AG09309 (cell line): ENCODE data around the gene ZNF726.
"Not testable (repeated sequence)": the region's sequence is repeated elsewhere in the genome, so short reads cannot be mapped to it uniquely, and the experiment has no call there.

ENCODE experiments used
- DNase-seq: peaks from one replicate; pipeline ENCODE4 v3.0.0-alpha.2; 2010; ENCODE audit warnings: low read depth
- H3K4me3 ChIP-seq: 2 replicates; pipeline ENCODE4 v1.5.1; 2011; ENCODE audit warnings: mild to moderate bottlenecking, low read depth, low read length, moderate library complexity; ENCODE audit not compliant: control insufficient read depth
- CTCF ChIP-seq: IDR thresholded peaks from 2 replicates; pipeline ENCODE4 v1.5.1; 2011; ENCODE audit warnings: mild to moderate bottlenecking, low read depth, low read length, inconsistent platforms; ENCODE audit not compliant: insufficient read depth, control insufficient read depth; ENCODE audit errors: missing control alignments

The ZNF726 gene

GRCh38 chr19:23884363-23884762 lies 30.3 kb upstream of the ZNF726 start:
- no peak for TF ChIP-seq CTCF
- no peak overlapping the region for H3K4me3 ChIP-seq
- no peak for DNase-seq

DNA sequence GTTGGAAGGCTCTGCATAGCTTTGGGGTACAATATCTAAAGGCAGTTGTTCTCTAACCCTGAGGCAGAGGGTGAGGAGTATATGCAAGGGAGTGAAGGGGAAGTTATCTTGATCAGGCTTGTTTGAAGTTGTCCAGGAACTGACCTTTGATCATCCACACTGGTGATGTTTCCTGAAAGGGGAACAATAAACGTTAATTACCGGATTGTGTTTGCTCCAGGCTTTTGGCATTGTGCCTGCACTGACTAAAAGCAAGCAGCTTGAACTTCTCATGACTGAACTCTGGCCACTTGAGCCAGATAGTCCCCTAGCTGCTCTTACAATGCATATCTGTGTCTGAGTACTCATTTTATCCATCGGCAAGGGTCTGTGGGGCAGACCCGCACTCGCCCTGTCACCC lies 27.0 kb upstream of the ZNF726 start:
- DNase-seq, result no peak
- no peak overlapping the region for H3K4me3 ChIP-seq
- no peak for TF ChIP-seq CTCF

- DNase-seq, H3K4me3 ChIP-seq: not testable (repeated sequence)
Measured at GRCh38 chr19:23896096-23896495, 18.6 kb upstream of the ZNF726 start.

DNA sequence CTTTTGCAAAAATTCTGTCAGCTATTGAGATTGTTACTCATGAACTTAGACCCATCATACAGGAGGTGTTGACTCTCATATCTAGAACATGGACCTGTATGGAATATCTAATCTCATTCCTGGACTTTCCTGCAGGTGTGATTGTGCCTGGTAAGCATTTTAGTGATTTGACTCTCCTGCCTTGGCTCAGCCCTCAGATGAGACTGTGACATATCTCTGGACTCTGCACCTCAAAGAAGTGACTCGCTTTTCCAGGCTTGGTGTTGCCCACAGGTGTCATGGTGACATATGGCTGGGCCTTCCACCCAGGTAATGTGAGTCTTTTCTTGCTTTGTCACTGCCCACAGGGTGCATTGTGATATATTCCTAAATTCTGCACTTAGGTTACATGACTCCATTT lies 17.8 kb upstream of the ZNF726 start:
- TF ChIP-seq CTCF, result no peak
- DNase-seq, result no peak

DNA sequence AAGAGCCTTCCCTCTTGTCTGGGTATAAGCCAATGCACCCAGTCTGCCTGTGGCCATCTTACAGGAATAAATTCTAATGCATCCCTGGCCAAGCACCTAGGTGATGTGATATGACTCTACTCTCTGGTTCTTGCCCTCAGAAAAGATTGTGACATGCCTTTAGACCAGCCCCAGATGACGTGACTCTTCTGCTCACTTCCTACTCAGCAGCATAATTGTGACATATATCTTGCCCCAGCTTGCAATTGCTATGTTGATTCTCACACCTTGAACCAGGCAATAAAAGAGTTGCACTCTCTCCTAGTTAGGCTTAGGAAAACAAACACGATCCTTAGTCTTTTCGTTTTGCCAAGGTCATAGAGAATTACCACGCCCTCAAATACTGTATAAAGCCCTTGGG lies 13.3 kb upstream of the ZNF726 start:
- no peak for TF ChIP-seq CTCF
- H3K4me3 ChIP-seq, result no peak overlapping the region
- no peak for DNase-seq

More for the DNA sequence above, 17.8 kb upstream of the ZNF726 start:
- no peak overlapping the region for H3K4me3 ChIP-seq

DNA sequence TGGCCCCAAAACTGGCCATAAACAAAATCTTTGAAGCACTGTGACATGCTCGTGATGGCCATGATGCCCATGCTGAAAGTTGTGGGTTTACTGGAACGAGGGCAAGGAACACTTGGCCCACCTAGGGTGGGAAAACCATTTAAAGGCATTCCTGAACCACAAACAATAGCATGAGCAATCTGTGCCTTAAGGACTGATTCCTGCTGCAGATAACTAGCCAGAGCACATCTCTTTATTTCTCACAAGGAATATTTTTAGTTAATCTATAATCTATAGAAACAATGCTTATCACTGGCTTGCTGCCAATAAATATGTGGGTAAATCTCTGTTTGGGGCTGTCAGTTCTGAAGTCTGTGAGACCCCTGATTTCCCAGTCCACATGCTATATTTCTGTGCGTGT lies 10.3 kb upstream of the ZNF726 start:
- no peak for DNase-seq
- no peak for TF ChIP-seq CTCF
- no peak overlapping the region for H3K4me3 ChIP-seq

GRCh38 chr19:23905771-23906170 lies 8.9 kb upstream of the ZNF726 start:
- no peak for DNase-seq
- no peak for TF ChIP-seq CTCF
- H3K4me3 ChIP-seq, result no peak overlapping the region
